Myocyte (in vitro differentiated cells): ENCODE measurements around the gene DDHD1. TPM values are rescaled to one million over a fixed set of nuclear protein-coding genes. Genes with fewer than 3 reads are reported as not detected.
"Not testable (repeated sequence)": the region's sequence is repeated elsewhere in the genome, so short reads cannot be mapped to it uniquely, and the experiment has no call there.

Source experiments
- DNase-seq: peaks from one replicate; pipeline ENCODE4 v3.0.0-alpha.2; 2012; ENCODE audit warnings: low read depth
- total RNA-seq: library from RNA; depleted of rRNA; stranded (reverse); fragments of >200 nt; gene quantifications from 2 replicates; pipeline ENCODE4 v1.2.3, GENCODE V29; 2014

DDHD1 gene
- total RNA-seq, 1 donor from 2014 or later: 13.4 TPM

DNA sequence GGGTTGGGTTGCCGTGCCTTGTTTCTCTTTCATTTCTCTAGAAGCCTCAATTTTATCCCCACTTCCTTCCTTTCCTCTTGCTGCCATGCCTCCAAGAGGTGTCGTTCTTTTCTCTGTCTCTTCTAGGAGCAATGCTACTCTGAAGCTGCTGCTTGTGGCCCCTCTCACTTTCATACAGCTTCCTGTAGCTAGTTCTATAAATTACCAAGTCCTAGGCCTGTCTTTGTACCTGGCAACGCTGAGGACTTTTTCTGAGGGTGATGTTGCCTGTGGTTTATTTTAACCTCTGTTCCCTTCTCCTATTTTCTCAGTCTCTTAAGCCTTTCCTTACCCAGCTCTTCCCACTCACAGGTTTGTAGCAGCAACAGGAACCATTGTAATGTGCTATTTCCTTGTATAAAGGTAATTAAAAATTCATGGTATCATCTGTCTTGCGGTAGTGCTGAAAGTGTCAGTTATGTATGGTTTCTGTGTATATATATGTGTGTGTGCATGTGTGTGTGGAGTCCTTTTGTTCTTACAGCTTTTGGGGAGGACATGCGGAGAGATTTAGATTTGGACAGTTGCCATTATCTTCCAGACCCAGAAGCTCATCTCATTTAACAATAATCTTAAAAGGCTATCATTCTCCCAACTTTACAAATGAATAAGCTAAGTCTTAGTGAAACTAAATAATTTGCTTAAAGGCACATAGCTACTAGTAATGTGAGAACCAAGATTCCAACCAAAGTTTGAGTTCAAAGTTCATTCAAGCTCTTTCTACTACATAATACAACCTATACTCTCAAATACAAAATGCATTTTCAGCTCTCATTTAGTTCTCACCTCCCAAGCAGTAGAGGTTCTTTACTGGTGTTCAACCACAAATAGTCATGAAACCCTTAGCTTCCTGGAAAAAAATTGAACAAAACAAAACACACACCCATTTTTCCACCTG, 43.8 kb downstream of the DDHD1 start:
- peak; percentile 38 for DNase-seq

- peak; percentile 18 for DNase-seq
Measured at GRCh38 chr14:53108292-53109104, 44.6 kb downstream of the DDHD1 start.

- no peak for DNase-seq
Measured at GRCh38 chr14:53106768-53107167, 46.4 kb downstream of the DDHD1 start.

DNA sequence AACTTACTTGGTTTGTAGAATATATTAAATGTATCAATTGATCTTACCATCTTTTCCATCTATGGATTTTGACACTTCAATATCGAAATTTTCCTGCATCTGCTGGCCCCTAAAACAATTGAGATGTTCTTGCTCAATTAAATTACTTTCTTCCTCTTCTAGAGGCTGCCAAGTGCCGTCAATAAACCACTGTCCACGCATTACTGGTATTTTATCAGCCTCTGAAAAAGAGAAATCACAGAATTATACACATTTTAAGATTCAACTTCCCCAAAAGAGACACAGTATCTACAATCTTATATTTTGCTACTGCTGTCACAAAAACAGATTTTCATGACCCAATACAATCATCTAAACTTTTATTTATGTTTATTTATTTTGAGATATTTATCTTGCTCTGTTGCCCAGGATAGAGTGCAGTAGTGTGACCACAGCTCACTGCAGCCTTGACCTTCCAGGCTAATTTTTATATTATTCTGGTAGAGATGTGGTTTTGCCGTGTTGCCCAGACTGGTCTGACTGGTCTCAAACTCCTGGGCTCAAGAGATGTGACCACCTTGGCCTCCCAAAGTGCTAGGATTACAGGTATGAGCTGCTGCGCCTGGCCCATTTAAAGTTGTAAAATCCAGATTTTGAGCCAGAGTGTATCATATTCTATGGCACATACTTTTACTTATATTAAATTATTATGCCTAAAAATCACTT, 49.3 kb downstream of the DDHD1 start:
- DNase-seq: no peak

DNA sequence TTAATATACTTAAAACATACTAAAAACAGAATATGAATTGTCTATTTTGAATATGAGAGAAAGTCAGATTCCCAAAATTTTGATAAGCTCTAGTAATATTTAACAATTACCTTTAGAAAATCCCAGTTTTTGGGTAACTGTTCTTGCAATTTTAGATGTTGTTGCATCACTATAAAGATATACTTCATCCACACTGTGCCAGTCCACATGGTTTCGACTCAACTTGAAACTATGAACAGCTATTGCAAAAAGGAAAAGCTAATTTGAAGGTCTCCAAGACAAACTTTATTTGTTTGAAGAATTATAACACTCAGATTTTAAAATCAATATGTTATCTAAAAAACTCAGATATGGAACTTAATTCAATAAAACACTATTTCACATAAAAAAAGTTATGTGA, 59.9 kb downstream of the DDHD1 start:
- DNase-seq: no peak

DNA sequence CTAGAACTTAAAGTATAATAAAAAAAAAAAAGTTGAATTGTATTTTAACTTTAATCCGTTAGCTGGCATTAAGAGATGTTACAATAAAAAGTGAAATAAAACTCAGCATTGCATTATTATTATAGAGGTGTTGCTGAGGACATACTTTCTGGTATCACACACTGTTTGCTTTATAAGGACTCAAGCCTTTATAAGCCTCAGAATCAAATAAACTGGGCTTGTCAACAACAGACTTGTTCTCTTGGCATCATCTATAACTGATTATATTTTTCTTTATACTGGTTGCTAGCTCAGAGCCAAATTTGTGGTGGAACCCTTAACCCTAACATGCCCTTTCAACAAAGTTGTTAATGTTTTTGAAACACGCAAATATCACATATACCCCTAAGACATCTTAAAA, 62.3 kb downstream of the DDHD1 start:
- DNase-seq: no peak

DNA sequence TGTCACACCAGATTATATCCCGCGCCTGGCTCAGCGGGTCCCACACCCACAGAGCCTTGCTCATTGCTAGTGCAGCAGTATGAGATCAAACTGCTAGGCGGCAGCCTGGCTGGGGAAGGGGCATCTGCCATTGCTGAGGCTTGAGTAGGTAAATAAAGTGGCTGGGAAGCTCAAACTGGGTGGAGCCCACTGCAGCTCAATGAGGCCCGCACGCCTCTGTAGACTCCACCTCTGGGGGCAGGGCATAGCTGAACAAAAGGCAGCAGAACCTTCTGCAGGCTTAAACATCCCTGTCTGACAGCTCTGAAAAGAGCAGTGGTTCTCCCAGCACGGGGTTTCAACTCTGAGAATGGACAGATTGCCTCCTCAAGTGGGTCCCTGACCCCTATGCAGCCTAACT, 68.2 kb downstream of the DDHD1 start:
- not testable (repeated sequence) for DNase-seq

- no peak for DNase-seq
Measured at GRCh38 chr14:53064475-53064874, 88.6 kb downstream of the DDHD1 start.

DNA sequence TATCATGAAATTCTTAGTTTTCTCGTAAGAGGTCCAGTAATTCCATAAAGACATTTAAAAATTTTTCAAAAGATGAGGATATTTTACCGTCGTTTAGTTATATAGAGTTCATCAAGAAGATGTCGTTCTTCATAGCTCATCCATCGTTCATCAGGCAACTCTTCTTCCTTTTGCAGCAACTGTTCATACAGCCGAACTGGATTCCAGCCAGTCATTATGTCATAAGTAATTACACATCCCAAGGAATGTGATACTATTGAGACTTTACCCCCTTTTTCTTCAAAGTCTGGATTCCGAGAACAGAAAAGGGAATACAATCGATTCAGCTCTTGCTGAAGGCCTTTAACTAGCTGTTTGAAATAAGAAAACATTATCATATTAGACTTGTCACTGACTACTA, 90.3 kb downstream of the DDHD1 start:
- peak; percentile 54 for DNase-seq

DNA sequence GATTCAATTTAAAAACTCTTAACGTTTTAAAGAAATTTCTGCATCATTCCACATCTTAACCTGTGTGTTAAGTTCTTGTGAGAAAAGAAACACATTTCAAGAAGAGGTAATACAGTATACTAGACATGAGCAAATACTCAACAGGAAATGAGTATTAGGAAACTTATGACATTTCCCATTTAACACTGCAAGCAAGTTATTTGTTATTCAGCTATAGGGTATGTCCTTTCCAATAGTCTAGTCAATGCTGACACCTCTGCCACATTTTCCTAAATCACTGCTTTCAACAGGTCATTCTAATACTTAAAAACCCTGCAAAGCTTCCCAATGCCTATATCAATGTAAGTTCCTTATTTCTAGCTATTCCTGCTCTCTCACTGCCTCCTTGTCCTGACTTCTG, 93.1 kb downstream of the DDHD1 start:
- no peak for DNase-seq

GRCh38 chr14:53055003-53055402, 98.1 kb downstream of the DDHD1 start:
- DNase-seq: peak; percentile 78

GRCh38 chr14:53054457-53054856, 98.7 kb downstream of the DDHD1 start:
- peak; percentile 17 for DNase-seq

GRCh38 chr14:53048631-53049030, 104.5 kb downstream of the DDHD1 start:
- peak; percentile 37 for DNase-seq

GRCh38 chr14:53047307-53048069, 105.6 kb downstream of the DDHD1 start:
- no peak for DNase-seq

GRCh38 chr14:53044486-53044885, 108.6 kb downstream of the DDHD1 start:
- peak; percentile 28 for DNase-seq

DNA sequence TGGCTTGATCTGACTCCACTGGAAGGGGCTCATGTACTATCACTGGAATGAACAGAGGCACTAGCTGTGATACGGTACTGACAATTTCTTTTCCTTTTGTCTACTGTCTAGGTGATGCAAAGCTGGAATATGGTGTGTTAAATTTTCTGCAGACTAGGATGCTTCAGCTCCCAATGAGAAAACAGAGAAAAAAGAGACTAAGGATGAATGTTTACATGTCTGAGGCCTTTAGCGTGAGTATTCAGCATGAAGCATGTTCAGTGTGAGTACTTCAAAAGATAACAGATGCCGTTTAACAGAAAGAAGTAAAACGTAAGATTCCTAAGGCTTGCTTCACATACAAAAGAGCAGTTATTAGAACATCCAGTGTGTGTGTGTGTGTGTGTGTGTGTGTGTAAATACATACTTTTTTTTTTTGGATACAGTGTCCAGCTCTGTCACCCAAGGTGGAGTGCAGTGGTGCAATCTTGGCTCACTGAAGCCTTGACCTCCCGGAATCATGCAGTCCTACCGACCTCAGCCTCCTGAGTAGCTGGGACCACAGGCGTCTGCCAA, 110.0 kb downstream of the DDHD1 start:
- no peak for DNase-seq

- no peak for DNase-seq
Measured at GRCh38 chr14:53042480-53042879, 110.6 kb downstream of the DDHD1 start.

GRCh38 chr14:53041067-53041466, 112.1 kb downstream of the DDHD1 start:
- no peak for DNase-seq

- DNase-seq: no peak
Measured at GRCh38 chr14:53038629-53039028, 114.5 kb downstream of the DDHD1 start.

GRCh38 chr14:53037016-53037415, 116.1 kb downstream of the DDHD1 start:
- DNase-seq: no peak
